Bone marrow (tissue), 2 donors: Measurements from ENCODE around the gene VASP.

ENCODE experiments used
- DNase-seq, 2 donors: peaks; one replicate each; lab custom pipeline; 2025; lab: John Stamatoyannopoulos, UW

The VASP gene

DNA sequence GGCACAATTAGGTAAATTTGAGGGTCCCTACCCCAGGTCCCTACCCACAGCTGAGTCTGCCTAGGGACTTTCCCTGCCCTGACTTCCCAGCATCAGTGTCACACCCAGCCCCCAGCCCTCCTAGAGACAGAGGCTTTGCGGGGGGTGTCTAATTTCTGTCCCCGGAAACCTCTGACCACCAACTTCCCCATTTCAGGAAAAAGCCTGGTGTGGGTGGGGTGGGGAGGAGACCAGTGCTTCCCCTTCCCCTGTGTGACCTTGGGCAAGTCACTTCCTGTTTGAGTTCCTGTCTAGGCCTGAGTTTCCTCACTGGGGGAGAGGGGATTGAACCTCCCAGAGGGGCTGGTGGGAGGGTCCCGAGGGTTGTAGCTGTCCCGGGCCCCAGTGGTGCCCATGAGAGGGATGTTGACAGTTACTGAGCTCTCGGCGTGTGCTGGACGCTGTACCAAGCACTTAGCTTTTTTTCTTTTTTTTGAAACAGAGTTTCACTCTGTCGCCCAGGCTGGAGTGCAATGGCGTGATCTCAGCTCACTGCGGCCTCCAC, 7.9 kb downstream of the VASP start:
- DNase-seq = peak; percentile 56 to 59

- DNase-seq = no peak
Measured at GRCh38 chr19:45515807-45516401, 8.6 kb downstream of the VASP start.

DNA sequence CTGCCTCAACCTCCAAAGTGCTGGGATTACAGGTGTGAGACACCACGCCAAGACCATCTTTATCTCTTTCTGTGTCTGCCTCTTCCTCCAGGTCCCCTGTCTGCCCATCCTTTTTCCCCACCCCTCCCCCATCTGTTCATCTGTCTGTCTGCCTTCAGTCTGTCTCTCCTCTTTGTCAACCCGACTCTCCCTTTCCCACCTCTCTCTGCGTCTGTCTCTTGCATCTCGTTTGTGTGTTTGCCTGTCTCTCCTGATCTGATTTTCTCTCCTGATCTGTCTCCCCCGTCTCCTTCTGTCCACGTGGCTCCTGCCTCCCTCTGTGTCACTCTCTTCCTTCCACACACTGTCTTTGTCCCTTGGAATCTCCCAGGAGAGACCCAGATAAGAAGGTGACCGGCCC, 10.0 kb downstream of the VASP start:
- no peak for DNase-seq

DNA sequence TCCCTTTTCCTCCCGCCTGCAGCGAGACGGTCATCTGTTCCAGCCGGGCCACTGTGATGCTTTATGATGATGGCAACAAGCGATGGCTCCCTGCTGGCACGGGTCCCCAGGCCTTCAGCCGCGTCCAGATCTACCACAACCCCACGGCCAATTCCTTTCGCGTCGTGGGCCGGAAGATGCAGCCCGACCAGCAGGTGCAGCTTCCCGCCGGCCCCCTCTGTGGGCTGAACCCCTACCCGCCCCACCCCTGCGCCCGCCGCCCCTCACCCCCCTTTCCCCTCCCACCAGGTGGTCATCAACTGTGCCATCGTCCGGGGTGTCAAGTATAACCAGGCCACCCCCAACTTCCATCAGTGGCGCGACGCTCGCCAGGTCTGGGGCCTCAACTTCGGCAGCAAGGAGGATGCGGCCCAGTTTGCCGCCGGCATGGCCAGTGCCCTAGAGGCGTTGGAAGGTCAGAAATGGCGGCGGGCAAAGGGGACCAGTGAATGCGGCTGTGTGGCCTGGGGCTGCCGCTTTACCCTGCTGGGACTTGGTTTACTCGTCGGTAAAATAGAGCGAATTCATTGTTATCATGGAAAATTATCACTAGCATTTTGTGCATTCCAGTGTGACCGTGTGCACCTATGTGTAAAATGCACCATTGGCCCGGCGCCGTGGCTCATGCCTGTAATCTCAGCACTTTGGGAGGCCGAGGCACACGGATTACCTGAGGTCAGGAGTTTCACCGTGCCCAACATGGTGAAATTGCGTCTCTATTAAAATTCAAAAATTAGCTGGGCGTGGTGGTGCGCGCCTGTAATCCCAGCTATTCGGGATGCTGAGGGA, 10.6 kb downstream of the VASP start:
- DNase-seq = no peak

GRCh38 chr19:45518469-45518826, 11.2 kb downstream of the VASP start:
- no peak for DNase-seq

GRCh38 chr19:45522010-45522941, 15.0 kb downstream of the VASP start:
- DNase-seq = no peak

GRCh38 chr19:45523642-45524256, 16.5 kb downstream of the VASP start:
- DNase-seq = peak; percentile 35 to 88

DNA sequence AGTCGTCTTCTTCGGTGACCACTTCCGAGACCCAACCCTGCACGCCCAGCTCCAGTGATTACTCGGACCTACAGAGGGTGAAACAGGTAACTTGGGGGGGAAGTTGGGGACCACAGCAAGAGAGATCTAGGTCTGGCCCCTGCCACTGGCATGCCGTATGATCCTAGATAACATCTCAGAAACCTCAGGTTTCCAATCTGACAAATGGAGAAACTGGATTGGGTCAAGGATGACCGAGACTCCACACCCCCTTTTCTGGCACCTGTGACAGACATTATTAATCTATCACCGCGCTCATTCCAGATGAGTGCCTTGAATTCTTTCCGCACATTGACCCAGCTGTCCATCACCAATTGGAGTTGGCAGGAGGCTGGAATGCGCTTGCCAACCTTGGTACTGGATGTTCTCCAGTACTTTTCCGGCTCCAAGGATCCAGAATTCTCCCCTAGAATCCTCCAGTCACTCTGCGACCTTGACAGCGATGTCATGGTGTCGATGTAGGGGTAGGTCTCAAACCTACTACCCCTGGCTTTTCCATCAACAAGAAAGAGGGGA, 17.4 kb downstream of the VASP start:
- DNase-seq = no peak

- DNase-seq = no peak
Measured at GRCh38 chr19:45526143-45526542, 18.9 kb downstream of the VASP start.

DNA sequence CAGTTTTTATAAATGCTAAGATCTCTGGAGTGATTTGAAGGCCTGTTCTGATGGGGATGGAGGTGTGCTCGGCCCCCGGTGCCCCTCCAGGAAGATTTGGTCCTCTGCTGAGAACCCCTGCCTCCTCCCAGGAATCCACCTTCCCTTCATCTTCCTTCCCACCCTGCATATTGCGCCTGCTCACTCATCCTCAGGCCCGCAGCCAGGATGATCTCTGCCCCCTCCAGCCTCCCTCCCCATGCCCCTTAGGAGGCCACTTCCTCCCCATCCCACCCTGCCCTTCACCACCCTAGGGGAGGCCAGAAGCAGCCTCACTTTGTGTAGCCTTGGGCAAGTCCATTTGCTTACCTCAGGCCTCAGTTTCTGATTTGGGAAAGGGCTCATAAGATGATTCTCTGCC, 19.7 kb downstream of the VASP start:
- DNase-seq = no peak

DNA sequence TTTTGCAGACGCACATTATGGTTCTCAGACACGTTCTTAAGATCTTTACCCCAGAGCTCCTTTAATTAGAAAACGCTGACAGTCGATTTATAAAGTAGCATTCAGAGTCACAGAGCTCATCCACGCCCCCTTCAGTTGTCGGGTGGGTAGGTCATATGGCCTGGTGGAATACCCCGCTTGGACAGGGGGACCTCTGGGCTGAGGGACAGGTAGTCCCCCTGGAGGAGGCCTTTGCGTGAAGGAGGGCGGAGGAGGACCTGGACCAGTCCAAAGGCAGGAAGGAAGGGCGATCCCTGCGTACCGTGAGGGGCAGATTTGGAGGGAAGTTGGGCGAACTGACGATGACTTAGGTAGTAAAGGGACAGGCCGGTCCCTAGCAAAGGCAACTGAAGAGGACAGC, 20.5 kb downstream of the VASP start:
- no peak for DNase-seq

DNA sequence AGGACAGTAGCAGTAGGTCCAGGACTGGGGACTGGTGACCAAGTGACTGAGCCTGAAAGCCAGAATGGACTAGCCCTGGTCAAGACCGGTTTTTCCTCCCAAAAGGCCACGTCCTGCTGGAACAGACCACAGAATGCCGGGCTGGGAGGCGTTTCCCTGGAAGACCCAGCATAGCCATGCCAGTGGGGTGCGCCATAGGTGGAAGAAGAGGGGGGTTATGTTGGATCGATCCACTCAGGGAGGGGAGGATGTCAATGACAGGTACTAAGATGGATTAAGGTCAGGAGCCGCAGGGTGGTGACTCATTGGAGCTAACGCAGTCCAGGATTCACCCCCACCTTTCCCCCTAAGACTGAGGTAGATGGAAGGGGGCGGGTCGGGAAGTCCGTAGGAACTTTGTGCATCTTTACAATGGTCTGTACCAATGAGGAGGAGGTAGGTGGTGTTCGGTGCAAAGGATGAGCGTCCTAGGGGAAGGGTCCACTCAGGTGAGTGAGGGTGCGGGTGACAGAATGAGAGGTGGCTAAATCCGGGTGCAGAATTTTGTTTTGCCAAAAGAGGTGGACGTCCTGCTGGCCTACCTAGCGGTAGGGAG, 21.0 kb downstream of the VASP start:
- DNase-seq = no peak

DNA sequence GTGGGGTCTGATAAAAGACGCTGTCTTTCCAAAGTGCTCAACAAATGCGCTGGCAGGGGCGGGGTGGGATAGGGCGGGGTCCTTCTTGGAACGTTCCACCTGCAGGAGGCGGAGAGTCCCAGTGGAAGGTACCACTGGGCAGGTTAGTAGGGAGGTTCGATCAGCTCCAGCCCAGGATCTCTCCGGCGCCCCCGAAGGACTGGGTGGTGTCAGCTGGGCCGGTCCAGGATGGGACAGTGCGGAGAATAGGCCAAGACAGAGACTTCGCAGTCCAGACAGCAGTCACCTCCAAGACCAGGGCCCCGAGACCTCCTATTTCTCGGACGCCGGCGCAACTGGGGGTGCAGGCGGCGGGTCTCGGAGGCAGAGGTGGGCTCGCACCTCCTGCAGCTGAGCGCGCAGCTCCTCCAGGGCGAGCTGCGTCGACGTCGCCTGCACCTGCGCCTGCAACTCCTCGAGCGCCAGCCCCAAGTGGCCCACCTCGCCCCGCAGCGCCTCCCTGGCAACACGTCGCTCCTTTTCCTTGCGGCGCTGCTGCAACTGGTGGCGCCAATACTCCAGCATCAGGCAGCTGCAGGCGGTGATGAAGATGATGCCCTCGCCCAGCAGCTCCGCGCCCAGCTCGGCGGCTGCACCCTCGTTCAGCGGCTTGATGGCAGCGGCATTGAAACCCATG, 21.6 kb downstream of the VASP start:
- no peak for DNase-seq

DNA sequence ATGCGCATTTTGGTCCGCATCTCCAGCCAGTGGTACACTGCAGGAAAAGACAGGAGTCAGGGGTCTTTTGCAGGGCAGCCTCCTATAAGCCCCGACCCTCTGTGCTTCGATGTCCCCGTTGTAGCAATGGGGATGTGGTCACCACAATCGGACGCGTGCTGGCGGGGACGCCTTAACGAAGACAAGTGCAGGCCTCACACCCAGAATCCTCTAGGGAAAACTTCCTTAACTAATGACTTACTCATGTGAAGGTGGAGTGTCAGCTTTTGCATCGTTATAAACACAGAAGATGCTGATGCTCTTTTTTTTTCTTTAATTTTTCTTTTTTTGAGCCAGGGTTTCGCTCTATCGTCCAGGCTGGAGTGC, 22.1 kb downstream of the VASP start:
- DNase-seq = no peak

DNA sequence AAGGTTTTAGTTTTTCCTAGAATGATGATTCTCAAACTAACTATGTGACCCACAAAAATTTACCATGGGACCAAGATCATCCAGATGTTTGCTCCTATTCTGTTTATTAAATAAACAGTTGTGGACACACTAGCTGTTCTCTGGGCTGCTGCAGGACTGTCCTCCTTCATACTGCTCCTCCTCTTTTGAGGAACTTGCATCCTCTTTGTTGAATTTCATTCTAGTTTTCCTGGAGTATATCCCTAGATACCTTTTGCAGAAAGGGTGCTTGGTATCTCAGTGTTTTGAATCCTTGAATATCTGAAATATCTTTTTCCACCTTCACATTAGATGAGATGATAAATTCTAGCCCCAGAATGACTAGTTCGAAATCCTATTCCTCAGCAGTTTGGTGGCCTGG, 24.1 kb downstream of the VASP start:
- DNase-seq = no peak

DNA sequence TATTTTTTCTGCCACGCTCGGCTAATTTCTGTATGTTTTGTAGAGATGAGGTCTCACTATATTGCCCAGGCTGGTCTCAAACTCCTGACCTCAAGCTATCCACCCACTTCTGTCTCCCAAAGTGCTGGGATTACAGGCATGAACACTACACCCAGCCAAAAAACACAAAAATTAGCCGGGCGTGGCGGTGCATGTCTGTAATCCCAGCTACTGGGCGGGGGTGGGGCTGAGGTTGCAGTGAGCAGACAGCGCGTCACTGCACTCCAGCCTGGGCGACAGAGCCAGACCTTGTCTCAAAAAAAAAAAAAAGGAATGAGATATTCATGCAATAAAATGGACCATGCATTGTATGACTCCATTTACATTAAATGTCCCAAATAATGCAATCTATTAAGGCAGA, 32.2 kb downstream of the VASP start:
- DNase-seq = no peak

DNA sequence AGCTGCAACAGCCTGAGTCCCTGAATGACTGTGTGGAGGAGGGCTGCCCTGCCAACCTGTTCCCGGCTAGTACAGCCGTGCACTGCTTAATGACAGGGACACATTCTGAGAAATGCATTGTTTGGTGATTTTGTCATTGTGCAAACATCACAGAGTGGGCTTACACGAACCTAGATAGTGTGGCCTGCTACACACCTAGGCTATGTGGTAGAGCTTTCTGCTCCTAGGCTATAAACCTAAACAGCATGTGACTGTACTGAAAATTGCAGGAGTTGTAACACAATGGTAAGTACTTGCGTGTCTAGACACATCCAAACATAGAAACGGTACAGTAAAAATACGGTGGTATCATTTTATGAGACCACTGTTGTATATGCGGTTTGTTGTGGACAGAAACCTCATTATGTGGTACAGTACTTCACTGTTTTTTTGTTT, 35.0 kb downstream of the VASP start:
- DNase-seq = no peak

GRCh38 chr19:45547211-45547770, 40.0 kb downstream of the VASP start:
- no peak for DNase-seq

- DNase-seq = no peak
Measured at GRCh38 chr19:45547965-45548609, 40.8 kb downstream of the VASP start.

DNA sequence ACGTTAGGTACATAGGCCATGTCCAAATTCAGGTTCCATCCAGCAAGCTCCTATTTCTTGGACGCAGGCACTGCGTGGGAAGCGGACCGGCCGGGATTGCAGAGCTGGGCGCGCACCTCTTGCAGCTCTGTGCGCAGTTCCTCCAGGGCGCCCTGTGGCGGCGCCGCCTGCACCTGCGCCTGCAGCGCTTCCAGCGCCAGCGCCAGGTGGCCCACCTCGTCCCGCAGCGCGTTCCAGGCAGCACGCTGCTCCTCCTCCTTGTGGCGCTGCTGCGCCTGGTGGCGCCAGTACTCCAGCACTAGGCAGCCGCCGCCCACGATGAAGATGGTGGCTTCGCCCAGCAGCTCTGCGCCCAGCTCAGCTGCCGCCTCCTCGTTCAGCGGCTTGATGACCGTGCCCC, 46.2 kb downstream of the VASP start:
- DNase-seq = no peak
